Keratinocyte (primary cell): ENCODE measurements around the gene SIMC1. TPM values are rescaled to one million over a fixed set of nuclear protein-coding genes. Genes with fewer than 3 reads are reported as not detected.

Experiments
- DNase-seq: peaks from one replicate; pipeline ENCODE4 v3.0.0-alpha.2; 2011; ENCODE audit warnings: low read depth, missing footprints, low spot score
- FAIRE-seq: peaks from 2 replicates; lab custom pipeline; 2011; peaks lifted over from hg19 to GRCh38; lab: Jason Lieb, UNC
- H2AFZ ChIP-seq: 2 replicates; pipeline ENCODE4 v1.6.0; 2012; ENCODE audit warnings: low read length, control low read depth, inconsistent platforms; ENCODE audit not compliant: control insufficient read depth
- H3K27ac ChIP-seq: 2 replicates; pipeline ENCODE4 v1.5.1; 2011; ENCODE audit warnings: low read length; ENCODE audit not compliant: control insufficient read depth, insufficient read depth
- H3K27me3 ChIP-seq: 3 replicates; pipeline ENCODE4 v1.6.0; 2011; ENCODE audit warnings: low read length; ENCODE audit not compliant: control insufficient read depth, insufficient read depth; ENCODE audit errors: extremely low read depth
- H3K36me3 ChIP-seq, 2 experiments: 2 replicates in 1 of 2; 3 replicates in 1 of 2; pipeline ENCODE4 v1.5.1; 2011; ENCODE audit warnings: low read length in 2 of 2, mild to moderate bottlenecking in 1 of 2; ENCODE audit not compliant: control insufficient read depth in 2 of 2, insufficient read depth in 2 of 2; ENCODE audit errors: extremely low read depth in 1 of 2
- H3K4me1 ChIP-seq: 3 replicates; pipeline ENCODE4 v1.5.1; 2011; ENCODE audit warnings: low read length; ENCODE audit not compliant: control insufficient read depth, insufficient read depth; ENCODE audit errors: extremely low read depth
- H3K4me2 ChIP-seq: 3 replicates; pipeline ENCODE4 v1.6.0; 2011; ENCODE audit warnings: low read depth, low read length; ENCODE audit not compliant: control insufficient read depth, insufficient read depth; ENCODE audit errors: extremely low read depth
- H3K4me3 ChIP-seq, 3 experiments: fragments of 200-600 bp in 1 of 3; sonication (generic) in 1 of 3; 2 replicates in 2 of 3; 3 replicates in 1 of 3; pipeline ENCODE4 v1.5.1; 2011 to 2016; ENCODE audit warnings: low read length in 3 of 3, mild to moderate bottlenecking in 3 of 3, control low read depth in 2 of 3, inconsistent platforms in 1 of 3, low read depth in 1 of 3, mixed read lengths in 1 of 3, mixed run types in 1 of 3, moderate library complexity in 1 of 3; ENCODE audit not compliant: control insufficient read depth in 2 of 3, insufficient read depth in 2 of 3; ENCODE audit errors: extremely low read depth in 1 of 3
- H3K79me2 ChIP-seq: 2 replicates; pipeline ENCODE4 v1.6.0; 2012; ENCODE audit warnings: low read length; ENCODE audit not compliant: control insufficient read depth, insufficient read depth
- H3K9ac ChIP-seq: 3 replicates; pipeline ENCODE4 v1.6.0; 2011; ENCODE audit warnings: low read length; ENCODE audit not compliant: control insufficient read depth, insufficient read depth; ENCODE audit errors: extremely low read depth
- H3K9me1 ChIP-seq: 3 replicates; pipeline ENCODE4 v1.6.0; 2011; ENCODE audit warnings: low read length; ENCODE audit not compliant: control insufficient read depth, insufficient read depth; ENCODE audit errors: extremely low read depth
- H3K9me3 ChIP-seq: 2 replicates; pipeline ENCODE4 v1.5.1; 2012; ENCODE audit warnings: low read depth, low read length; ENCODE audit not compliant: control insufficient read depth
- H4K20me1 ChIP-seq: 3 replicates; pipeline ENCODE4 v1.6.0; 2011; ENCODE audit warnings: low read length; ENCODE audit not compliant: control insufficient read depth, insufficient read depth; ENCODE audit errors: extremely low read depth
- CTCF ChIP-seq, 3 experiments: IDR thresholded peaks in 1 of 3; conservative IDR thresholded peaks in 1 of 3; optimal IDR thresholded peaks in 1 of 3; 2 replicates in 2 of 3; 3 replicates in 1 of 3; pipeline versions ENCODE3 to v1.5.1; 2011; ENCODE audit warnings: low read length in 3 of 3, mild to moderate bottlenecking in 3 of 3, moderate library complexity in 2 of 3, control low read depth in 1 of 3, inconsistent platforms in 1 of 3; ENCODE audit not compliant: insufficient read depth in 2 of 3; ENCODE audit errors: extremely low read depth in 1 of 3
- EZH2 ChIP-seq: IDR thresholded peaks from one replicate; pipeline ENCODE4 v1.6.1; 2012; ENCODE audit warnings: inconsistent platforms, mild to moderate bottlenecking, low read length, moderate library complexity
- dilution Hi-C: fragments of 300-500 bp; cut with MboI; formaldehyde crosslinking; loops from one replicate; pipeline ENCODE4 v1.7.0; 2020; ENCODE audit warnings: low sequenced_read_pairs; ENCODE audit not compliant: extremely low pct_ligation_motif_present
- polyA plus RNA-seq, 5 experiments: library from polyadenylated mRNA; depleted of rRNA in 3 of 5; stranded (reverse) in 3 of 5; stranded (forward) in 1 of 5; unstranded in 1 of 5; fragments of >200 nt; gene quantifications; 1 replicate in 1 of 5; 2 replicates in 3 of 5; 3 replicates in 1 of 5; pipeline versions ENCODE4 v1.2.1 to v1.2.3, GENCODE V29; 2011 to 2012; ENCODE audit warnings: missing spikeins in 2 of 5, low read depth in 1 of 5, low replicate concordance in 1 of 5

Gene SIMC1
- polyA plus RNA-seq, 1 donor (not counting 4 experiments of a cell fraction or from before 2014, with no cell fraction given) = 5.2 TPM

GRCh38 chr5:176391999-176392398, 153.8 kb downstream of the SIMC1 start:
- dilution Hi-C loops = no loop called here
- H2AFZ ChIP-seq = no peak overlapping the region
- FAIRE-seq = no peak
- H3K9me3 ChIP-seq = no peaks in the 10 kb centered on the region
- H3K4me1 ChIP-seq = peaks cover 11% of the 10 kb centered on the region
- H3K9me1 ChIP-seq = no peaks in the 10 kb centered on the region
- H3K36me3 ChIP-seq = peaks cover 47 to 53% of the 10 kb centered on the region in 2 experiments
- no peaks in the 10 kb centered on the region for H4K20me1 ChIP-seq
- H3K27me3 ChIP-seq = no peaks in the 10 kb centered on the region
- no peak for TF ChIP-seq EZH2
- no peak for TF ChIP-seq CTCF (optimal IDR thresholded peaks at IDR 0.05 in 1 of 3, IDR thresholded peaks at IDR 0.05 in 1 of 3, conservative IDR thresholded peaks at IDR 0.05 in 1 of 3; ENCODE audit: extremely low read depth in 1 of 3, insufficient read depth in 2 of 3, low read length in 3 of 3)
- no peak overlapping the region for H3K4me2 ChIP-seq
- H3K27ac ChIP-seq = no peak overlapping the region
- no peak overlapping the region for H3K9ac ChIP-seq
- H3K79me2 ChIP-seq = peaks cover 31% of the 10 kb centered on the region
- DNase-seq = no peak
- H3K4me3 ChIP-seq = no peak overlapping the region

GRCh38 chr5:176392526-176392925, 154.3 kb downstream of the SIMC1 start:
- Histone ChIP-seq H3K9ac (no peak overlapping the region), H3K4me2 (no peak overlapping the region), H3K27me3 (no peaks in the 10 kb centered on the region), H3K36me3 (peaks cover 49 to 55% of the 10 kb centered on the region in 2 experiments), H3K27ac (no peak overlapping the region), H4K20me1 (no peaks in the 10 kb centered on the region), H3K4me3 (no peak overlapping the region), H3K79me2 (peaks cover 27% of the 10 kb centered on the region), H2AFZ (no peak overlapping the region), H3K9me3 (no peaks in the 10 kb centered on the region), H3K9me1 (no peaks in the 10 kb centered on the region), H3K4me1 (peaks cover 6% of the 10 kb centered on the region)
- FAIRE-seq (no peak), DNase-seq (no peak)
- no peak for TF ChIP-seq EZH2
- TF ChIP-seq CTCF (optimal IDR thresholded peaks at IDR 0.05 in 1 of 3, IDR thresholded peaks at IDR 0.05 in 1 of 3, conservative IDR thresholded peaks at IDR 0.05 in 1 of 3; ENCODE audit: extremely low read depth in 1 of 3, insufficient read depth in 2 of 3, low read length in 3 of 3) = no peak
- dilution Hi-C loops = no loop called here
